Globus pallidus (tissue), 1 donor: ENCODE data around the gene GTF2A2.
"Not testable (repeated sequence)": the region's sequence is repeated elsewhere in the genome, so short reads cannot be mapped to it uniquely, and the experiment has no call there.

Experiments used
- DNase-seq: peaks from one replicate; pipeline ENCODE4 v3.0.0-alpha.2; 2015; ENCODE audit warnings: low spot score

The GTF2A2 gene

GRCh38 chr15:59656897-59657634 lies at the start of gene GTF2A2:
GTF2A2 (minus strand) TSS chr15:59657515; CDS start chr15:59652277, 5,238 bp downstream.
- DNase-seq = peak; percentile 94

- no peak for DNase-seq
Measured at GRCh38 chr15:59703979-59704796, 46.9 kb upstream of the GTF2A2 start.

- DNase-seq = no peak
Measured at GRCh38 chr15:59702351-59702750, 45.0 kb upstream of the GTF2A2 start.

GRCh38 chr15:59701880-59702279 lies 44.6 kb upstream of the GTF2A2 start:
- no peak for DNase-seq

GRCh38 chr15:59699810-59700431 lies 42.6 kb upstream of the GTF2A2 start:
- DNase-seq = no peak

GRCh38 chr15:59698065-59698464 lies 40.8 kb upstream of the GTF2A2 start:
- not testable (repeated sequence) for DNase-seq

- no peak for DNase-seq
Measured at GRCh38 chr15:59696332-59696731, 39.0 kb upstream of the GTF2A2 start.

- DNase-seq = no peak
Measured at GRCh38 chr15:59694779-59695178, 37.5 kb upstream of the GTF2A2 start.

GRCh38 chr15:59691194-59691805 lies 34.0 kb upstream of the GTF2A2 start:
- DNase-seq = peak; percentile 43

GRCh38 chr15:59689626-59690236 lies 32.4 kb upstream of the GTF2A2 start:
- peak; percentile 50 for DNase-seq

- DNase-seq = peak; percentile 95
Measured at GRCh38 chr15:59688782-59689625, 31.7 kb upstream of the GTF2A2 start, which contains the start of gene BNIP2. BNIP2 (minus strand) TSS chr15:59689320; CDS start chr15:59682457, 6,863 bp downstream.

GRCh38 chr15:59688423-59688781 lies 31.1 kb upstream of the GTF2A2 start:
- peak; percentile 24 for DNase-seq

GRCh38 chr15:59687836-59688235 lies 30.5 kb upstream of the GTF2A2 start:
- DNase-seq = peak; percentile 11

- DNase-seq = no peak
Measured at GRCh38 chr15:59686389-59686788, 29.1 kb upstream of the GTF2A2 start.

GRCh38 chr15:59685737-59686297 lies 28.5 kb upstream of the GTF2A2 start:
- DNase-seq = no peak

- no peak for DNase-seq
Measured at GRCh38 chr15:59680870-59681269, 23.6 kb upstream of the GTF2A2 start.

GRCh38 chr15:59680346-59680745 lies 23.0 kb upstream of the GTF2A2 start:
- DNase-seq = no peak

- no peak for DNase-seq
Measured at GRCh38 chr15:59678620-59679019, 21.3 kb upstream of the GTF2A2 start.

- DNase-seq = no peak
Measured at GRCh38 chr15:59678172-59678571, 20.9 kb upstream of the GTF2A2 start.

GRCh38 chr15:59676565-59676964 lies 19.2 kb upstream of the GTF2A2 start:
- no peak for DNase-seq
